ENCODE results near the gene VCPKMT. TPM values are rescaled to one million over a fixed set of nuclear protein-coding genes. Genes with fewer than 3 reads are reported as not detected.
A peak's percentile ranks its signal among the peaks of the same experiment; 100 is the strongest.

The VCPKMT gene
- total RNA-seq (ENCODE audit: low replicate concordance), result 15.6 and 23.5 TPM in 2 replicates

DNA sequence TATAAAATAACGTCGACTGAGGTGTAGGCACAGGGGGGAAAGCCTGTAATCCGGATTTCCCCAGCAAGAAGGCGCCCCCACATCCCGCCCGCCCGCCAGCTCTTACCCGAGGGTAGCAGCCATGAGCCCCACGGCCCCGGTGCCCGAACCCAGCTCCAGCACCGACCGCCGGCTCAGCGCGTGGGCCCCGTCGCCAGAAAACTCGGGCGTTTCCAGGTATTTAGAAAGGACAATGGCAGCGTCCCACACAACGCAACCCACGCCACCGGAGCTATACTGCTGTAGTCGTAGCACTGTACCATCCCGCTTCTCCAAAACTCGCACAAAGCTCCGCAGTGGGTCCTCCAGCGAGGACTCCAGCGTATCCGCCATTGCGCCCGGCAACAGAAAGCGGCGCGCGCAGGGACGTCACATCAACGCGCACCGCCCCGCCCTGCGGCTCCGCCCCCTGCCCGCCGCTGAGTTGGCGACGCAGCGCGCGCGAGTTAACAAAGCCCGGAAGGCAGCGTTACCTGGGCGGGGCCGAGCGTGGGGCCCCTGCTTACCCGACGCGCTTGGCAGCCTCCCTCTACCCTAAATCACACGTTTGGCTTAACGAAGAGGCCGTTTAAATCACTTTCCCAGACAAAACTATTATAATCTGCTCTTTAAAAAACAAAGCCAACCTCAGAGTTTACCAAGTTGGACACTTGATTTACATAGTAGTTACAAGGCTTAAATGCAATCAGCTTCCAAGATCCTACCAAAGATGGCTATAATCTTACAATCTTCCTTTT, at the start of gene VCPKMT:
Gene VCPKMT, minus strand, starts transcription at position 392 of the 776 bp plus-strand sequence. Its CDS starts 20 bp downstream, at position 372.
- H3K27ac ChIP-seq, result peak within 1 kb of the TSS; percentile 10
- H3F3A ChIP-seq (ENCODE audit: low read depth), result peaks cover 14% of the 10 kb centered on the region
- H4K20me1 ChIP-seq (ENCODE audit: low read depth), result no peaks in the 10 kb centered on the region
- H3K9me3 ChIP-seq (ENCODE audit: low read depth), result no peaks in the 10 kb centered on the region
- peak within 1 kb of the TSS; percentile 97 for H3K27ac Mint-ChIP-seq
- H3K36me3 ChIP-seq, result peaks cover 12% of the 10 kb centered on the region
- no peaks in the 10 kb centered on the region for H3K27me3 Mint-ChIP-seq (ENCODE audit: insufficient read depth, low read depth)
- peaks cover 31% of the 10 kb centered on the region for H3K79me2 ChIP-seq (ENCODE audit: low read depth)
- peaks cover 17% of the 10 kb centered on the region for H3K36me3 Mint-ChIP-seq
- no peak for TF ChIP-seq EZH2 (IDR thresholded peaks at IDR 0.05)
- no peak for TF ChIP-seq EZH2phosphoT487 (IDR thresholded peaks at IDR 0.05)
- TF ChIP-seq, protein P1, sequence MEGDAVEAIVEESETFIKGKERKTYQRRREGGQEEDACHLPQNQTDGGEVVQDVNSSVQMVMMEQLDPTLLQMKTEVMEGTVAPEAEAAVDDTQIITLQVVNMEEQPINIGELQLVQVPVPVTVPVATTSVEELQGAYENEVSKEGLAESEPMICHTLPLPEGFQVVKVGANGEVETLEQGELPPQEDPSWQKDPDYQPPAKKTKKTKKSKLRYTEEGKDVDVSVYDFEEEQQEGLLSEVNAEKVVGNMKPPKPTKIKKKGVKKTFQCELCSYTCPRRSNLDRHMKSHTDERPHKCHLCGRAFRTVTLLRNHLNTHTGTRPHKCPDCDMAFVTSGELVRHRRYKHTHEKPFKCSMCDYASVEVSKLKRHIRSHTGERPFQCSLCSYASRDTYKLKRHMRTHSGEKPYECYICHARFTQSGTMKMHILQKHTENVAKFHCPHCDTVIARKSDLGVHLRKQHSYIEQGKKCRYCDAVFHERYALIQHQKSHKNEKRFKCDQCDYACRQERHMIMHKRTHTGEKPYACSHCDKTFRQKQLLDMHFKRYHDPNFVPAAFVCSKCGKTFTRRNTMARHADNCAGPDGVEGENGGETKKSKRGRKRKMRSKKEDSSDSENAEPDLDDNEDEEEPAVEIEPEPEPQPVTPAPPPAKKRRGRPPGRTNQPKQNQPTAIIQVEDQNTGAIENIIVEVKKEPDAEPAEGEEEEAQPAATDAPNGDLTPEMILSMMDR (IDR thresholded peaks at IDR 0.05), result no peak
- H3K4me3 Mint-ChIP-seq, result peak within 1 kb of the TSS; percentile 97
- DNase-seq (ENCODE audit: low spot score), result peak; percentile 97
- H3K4me1 Mint-ChIP-seq, result peaks cover 16% of the 10 kb centered on the region
- no peaks in the 10 kb centered on the region for H3K9me3 Mint-ChIP-seq
- H3K4me2 ChIP-seq, result peak within 1 kb of the TSS; percentile 81
- peak within 1 kb of the TSS; percentile 83 for H3K4me3 ChIP-seq
- peak within 1 kb of the TSS; percentile 91 for H3K9ac ChIP-seq
- H2AFZ ChIP-seq (replicated peaks), result peak within 1 kb of the TSS; percentile 57
- no peaks in the 10 kb centered on the region for H3K27me3 ChIP-seq
- peaks cover 14% of the 10 kb centered on the region for H3K4me1 ChIP-seq

DNA sequence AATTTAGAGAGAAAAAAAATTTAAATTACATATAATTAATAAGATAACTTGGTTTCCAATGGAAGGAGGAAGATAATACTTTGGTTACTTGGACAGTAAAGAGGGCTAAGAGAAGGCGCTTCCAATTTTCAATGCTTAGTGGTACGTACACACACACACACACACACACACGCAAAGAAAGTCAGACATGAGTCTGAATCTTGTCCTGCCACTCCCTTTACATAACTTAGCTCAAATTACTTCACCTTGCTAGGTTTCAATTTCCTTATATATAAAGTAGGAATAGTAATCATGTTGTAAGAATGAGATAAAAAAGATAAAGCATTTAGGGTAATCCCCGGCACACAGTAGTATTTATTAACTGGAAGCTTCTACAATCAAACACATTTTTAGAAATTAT, 39.7 kb upstream of the VCPKMT start:
- TF ChIP-seq EZH2 (IDR thresholded peaks at IDR 0.05), result no peak
- TF ChIP-seq EZH2phosphoT487 (IDR thresholded peaks at IDR 0.05), result no peak
- TF ChIP-seq, protein P1 (IDR thresholded peaks at IDR 0.05), result no peak
- Histone ChIP-seq H4K20me1 (ENCODE audit: low read depth) (no peaks in the 10 kb centered on the region), H3F3A (ENCODE audit: low read depth) (peaks cover 7% of the 10 kb centered on the region), H3K4me1 (no peaks in the 10 kb centered on the region), H3K4me2 (no peak overlapping the region), H3K9me3 (ENCODE audit: low read depth) (no peaks in the 10 kb centered on the region), H3K79me2 (ENCODE audit: low read depth) (no peaks in the 10 kb centered on the region), H3K36me3 (peaks cover 9% of the 10 kb centered on the region), H3K27ac (no peak overlapping the region), H3K4me3 (no peak overlapping the region), H2AFZ (replicated peaks) (no peak overlapping the region), H3K9ac (no peak overlapping the region), H3K27me3 (no peaks in the 10 kb centered on the region)
- H3K4me1 Mint-ChIP-seq, result no peaks in the 10 kb centered on the region
- H3K36me3 Mint-ChIP-seq, result peaks cover 11% of the 10 kb centered on the region
- no peak overlapping the region for H3K4me3 Mint-ChIP-seq
- no peaks in the 10 kb centered on the region for H3K9me3 Mint-ChIP-seq
- no peak overlapping the region for H3K27ac Mint-ChIP-seq
- DNase-seq (ENCODE audit: low spot score), result no peak
- H3K27me3 Mint-ChIP-seq (ENCODE audit: insufficient read depth, low read depth), result no peaks in the 10 kb centered on the region

DNA sequence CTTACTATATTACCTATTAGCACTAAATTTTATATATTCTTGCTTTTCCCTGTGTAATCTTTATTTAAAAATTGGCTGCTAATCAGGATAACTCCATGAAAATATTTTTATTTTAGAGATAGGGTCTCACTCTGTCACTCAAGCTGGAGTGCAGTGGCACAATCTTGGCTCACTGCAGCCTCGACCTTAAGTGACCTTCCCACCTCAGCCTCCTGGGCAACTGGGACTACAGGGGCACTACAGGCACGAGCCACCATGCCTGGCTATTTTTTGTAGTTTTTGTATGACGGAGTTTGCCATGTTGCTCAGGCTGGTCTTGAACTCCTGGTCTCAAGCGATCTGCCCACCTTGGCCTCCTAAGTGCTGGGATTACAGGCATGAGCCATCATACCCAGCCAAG, 32.4 kb upstream of the VCPKMT start:
- Mint-ChIP-seq H3K36me3 (peaks cover 9% of the 10 kb centered on the region), H3K4me1 (no peaks in the 10 kb centered on the region), H3K4me3 (no peak overlapping the region), H3K9me3 (no peaks in the 10 kb centered on the region), H3K27ac (no peak overlapping the region), H3K27me3 (ENCODE audit: insufficient read depth, low read depth) (no peaks in the 10 kb centered on the region)
- Histone ChIP-seq H3K36me3 (peaks cover 5% of the 10 kb centered on the region), H4K20me1 (ENCODE audit: low read depth) (no peaks in the 10 kb centered on the region), H3K27me3 (no peaks in the 10 kb centered on the region), H3K27ac (no peak overlapping the region), H3K9me3 (ENCODE audit: low read depth) (no peaks in the 10 kb centered on the region), H3K4me1 (no peaks in the 10 kb centered on the region), H3K4me3 (no peak overlapping the region), H3K79me2 (ENCODE audit: low read depth) (no peaks in the 10 kb centered on the region), H3K4me2 (no peak overlapping the region), H3F3A (ENCODE audit: low read depth) (no peaks in the 10 kb centered on the region), H3K9ac (no peak overlapping the region), H2AFZ (replicated peaks) (no peak overlapping the region)
- no peak for TF ChIP-seq EZH2phosphoT487 (IDR thresholded peaks at IDR 0.05)
- TF ChIP-seq, protein P1 (IDR thresholded peaks at IDR 0.05), result no peak
- TF ChIP-seq EZH2 (IDR thresholded peaks at IDR 0.05), result no peak
- no peak for DNase-seq (ENCODE audit: low spot score)

All from neural progenitor cell (in vitro differentiated cells).